ENCODE data around the gene GH1.
"Not testable (repeated sequence)": the region's sequence is repeated elsewhere in the genome, so short reads cannot be mapped to it uniquely, and the experiment has no call there.

Gene GH1

DNA sequence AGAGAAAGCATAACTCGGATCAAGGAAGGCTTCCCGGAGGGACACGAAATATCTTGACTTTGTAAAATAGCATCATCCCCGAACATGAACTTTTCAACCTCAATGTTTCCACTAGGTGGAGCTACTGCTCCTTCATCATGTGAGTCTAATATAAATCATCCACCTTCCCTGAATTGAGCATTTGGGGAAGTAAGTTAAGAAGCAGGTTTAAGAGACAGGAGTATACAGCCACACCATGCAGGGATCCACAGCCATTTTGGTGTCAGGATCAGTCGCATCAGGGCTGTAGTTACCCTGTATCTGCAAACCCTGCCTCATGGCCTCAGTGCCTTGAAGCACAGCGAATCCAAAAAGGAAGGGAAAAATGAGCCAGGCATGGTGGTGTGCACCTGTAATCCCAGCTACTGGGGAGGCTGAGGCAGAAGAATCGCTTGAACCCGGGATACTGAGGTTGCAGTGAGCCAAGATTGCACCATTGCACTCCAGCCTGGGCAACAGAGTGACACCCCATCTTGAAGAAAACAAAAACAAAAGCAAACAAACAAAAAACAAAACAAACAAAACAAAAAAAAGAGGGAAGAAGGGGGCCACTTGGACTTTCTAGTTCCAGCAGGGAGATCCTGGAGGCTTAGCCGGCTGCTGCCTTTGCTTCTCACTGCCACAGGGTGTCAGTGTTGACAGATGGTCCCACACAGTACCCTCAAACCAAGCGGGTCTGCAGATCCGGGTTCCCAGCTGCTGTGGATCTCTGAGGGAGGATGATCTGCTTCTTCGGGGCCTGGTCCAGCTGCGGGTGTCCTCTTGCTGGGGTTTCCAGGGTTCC, 29.4 kb downstream of the GH1 start:
- DNase-seq = peak; percentile 52
- H3K9ac ChIP-seq (ENCODE audit: low read depth, low read length); H3K9me3 ChIP-seq (ENCODE audit: insufficient read depth, low read length, severe bottlenecking); H3K27me3 ChIP-seq (ENCODE audit: insufficient read depth, low read length, poor library complexity); H3K36me3 ChIP-seq (ENCODE audit: insufficient read depth, low read length); H3K4me2 ChIP-seq (ENCODE audit: insufficient read depth, low read length); H2AFZ ChIP-seq (ENCODE audit: low read depth, low read length); H3K4me1 ChIP-seq (ENCODE audit: insufficient read depth, low read length); H3K27ac ChIP-seq (ENCODE audit: low read length); H3K79me2 ChIP-seq (ENCODE audit: insufficient read depth, low read length); H4K20me1 ChIP-seq (ENCODE audit: insufficient read depth, low read length); H3K4me3 ChIP-seq (ENCODE audit: low read depth in 1 of 2, low read length in 2 of 2): not testable (repeated sequence)
- TF ChIP-seq CTCF (IDR thresholded peaks at IDR 0.05; ENCODE audit: borderline replicate concordance, extremely low read depth, low read length, poor library complexity, severe bottlenecking) = peak; percentile 61
- ATAC-seq (ENCODE audit: insufficient read depth, low read depth) = peak; percentile 95

DNA sequence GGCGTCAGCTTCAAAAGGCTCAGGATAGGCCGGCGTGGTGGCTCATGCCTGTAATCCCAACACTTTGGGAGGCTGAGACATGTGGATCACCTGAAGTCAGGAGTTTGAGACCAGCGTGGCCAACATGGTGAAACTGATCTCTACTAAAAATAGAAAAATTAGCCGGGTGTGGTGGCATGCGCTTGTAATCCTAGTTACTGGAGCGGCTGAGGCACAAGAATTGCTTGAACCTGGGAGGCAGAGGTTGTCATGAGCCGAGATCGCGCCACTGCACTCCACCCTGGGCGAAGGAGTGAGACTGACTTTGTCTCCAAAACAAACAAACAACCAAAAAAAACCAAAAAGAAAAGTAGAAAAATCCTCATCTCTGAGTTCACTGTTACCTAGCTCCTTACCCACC, 33.5 kb downstream of the GH1 start:
- H3K9ac ChIP-seq (ENCODE audit: low read depth, low read length); H3K9me3 ChIP-seq (ENCODE audit: insufficient read depth, low read length, severe bottlenecking); DNase-seq; H3K4me3 ChIP-seq (ENCODE audit: low read depth in 1 of 2, low read length in 2 of 2); H3K4me2 ChIP-seq (ENCODE audit: insufficient read depth, low read length); H2AFZ ChIP-seq (ENCODE audit: low read depth, low read length); H3K4me1 ChIP-seq (ENCODE audit: insufficient read depth, low read length); H4K20me1 ChIP-seq (ENCODE audit: insufficient read depth, low read length); H3K79me2 ChIP-seq (ENCODE audit: insufficient read depth, low read length); ATAC-seq (ENCODE audit: insufficient read depth, low read depth); H3K36me3 ChIP-seq (ENCODE audit: insufficient read depth, low read length); H3K27me3 ChIP-seq (ENCODE audit: insufficient read depth, low read length, poor library complexity); H3K27ac ChIP-seq (ENCODE audit: low read length): not testable (repeated sequence)

GRCh38 chr17:63882626-63883126, 36.0 kb downstream of the GH1 start:
- not testable (repeated sequence) for H3K27me3 ChIP-seq (ENCODE audit: insufficient read depth, low read length, poor library complexity); H3K9me3 ChIP-seq (ENCODE audit: insufficient read depth, low read length, severe bottlenecking); H3K9ac ChIP-seq (ENCODE audit: low read depth, low read length); H3K4me1 ChIP-seq (ENCODE audit: insufficient read depth, low read length); H2AFZ ChIP-seq (ENCODE audit: low read depth, low read length); H3K79me2 ChIP-seq (ENCODE audit: insufficient read depth, low read length); H3K36me3 ChIP-seq (ENCODE audit: insufficient read depth, low read length); H3K27ac ChIP-seq (ENCODE audit: low read length); H3K4me2 ChIP-seq (ENCODE audit: insufficient read depth, low read length); H4K20me1 ChIP-seq (ENCODE audit: insufficient read depth, low read length); H3K4me3 ChIP-seq (ENCODE audit: low read depth in 1 of 2, low read length in 2 of 2); DNase-seq; ATAC-seq (ENCODE audit: insufficient read depth, low read depth)

DNA sequence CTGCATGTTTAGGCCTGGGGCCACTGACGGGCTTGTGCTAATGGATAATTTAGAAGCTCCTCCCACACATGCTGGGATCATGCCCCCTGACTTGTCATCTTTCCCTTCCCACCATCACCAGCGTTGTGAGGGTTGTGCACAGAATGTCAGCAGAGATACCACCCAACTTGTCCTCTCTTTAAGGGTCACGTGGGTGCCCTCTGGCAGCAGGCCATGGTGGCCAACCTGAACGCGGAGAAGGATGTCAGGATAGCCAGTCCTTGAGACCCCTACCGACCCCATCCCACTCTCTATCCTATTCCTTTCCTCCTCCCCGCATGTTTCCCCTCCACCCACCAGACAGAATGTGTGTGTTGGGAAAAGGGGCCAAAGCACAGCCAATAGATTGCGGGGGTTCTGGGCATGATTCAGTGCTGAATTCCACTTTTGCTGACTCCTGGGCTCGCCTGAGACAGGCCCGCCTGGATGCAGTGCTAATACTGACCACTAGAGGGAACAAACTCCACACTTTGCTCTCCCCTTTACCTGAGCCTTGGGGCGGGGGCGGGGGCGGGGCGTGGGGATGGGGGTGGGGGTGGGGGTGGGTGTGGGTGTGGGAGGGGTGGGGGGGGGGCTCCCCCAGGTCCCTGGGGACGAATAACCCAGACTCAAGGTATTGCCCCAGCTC, 36.6 kb downstream of the GH1 start, which contains the start of gene GH2:
Gene GH2 (minus strand): TSS at position 10 of the 667 bp plus-strand sequence. CDS start 143 bp downstream, outside the sequence.
- no peak within 1 kb of the TSS for H3K27ac ChIP-seq (ENCODE audit: low read length)
- peak; percentile 77 for TF ChIP-seq CTCF (IDR thresholded peaks at IDR 0.05; ENCODE audit: borderline replicate concordance, extremely low read depth, low read length, poor library complexity, severe bottlenecking)
- no peak for TF ChIP-seq EZH2 (IDR thresholded peaks at IDR 0.05; ENCODE audit: borderline replicate concordance, low read depth, low read length, severe bottlenecking)
- DNase-seq = peak; percentile 66
- H3K9me3 ChIP-seq (ENCODE audit: insufficient read depth, low read length, severe bottlenecking) = no peaks in the 10 kb centered on the region
- H3K4me3 ChIP-seq (ENCODE audit: low read depth in 1 of 2, low read length in 2 of 2) = no peak within 1 kb of the TSS
- H3K4me2 ChIP-seq (ENCODE audit: insufficient read depth, low read length) = no peak within 1 kb of the TSS
- ATAC-seq (ENCODE audit: insufficient read depth, low read depth) = peak; percentile 95
- H3K9ac ChIP-seq (ENCODE audit: low read depth, low read length) = no peak within 1 kb of the TSS
- no peaks in the 10 kb centered on the region for H3K79me2 ChIP-seq (ENCODE audit: insufficient read depth, low read length)
- H3K27me3 ChIP-seq (ENCODE audit: insufficient read depth, low read length, poor library complexity) = no peaks in the 10 kb centered on the region
- no peak within 1 kb of the TSS for H2AFZ ChIP-seq (ENCODE audit: low read depth, low read length)
- H4K20me1 ChIP-seq (ENCODE audit: insufficient read depth, low read length) = no peaks in the 10 kb centered on the region
- no peaks in the 10 kb centered on the region for H3K4me1 ChIP-seq (ENCODE audit: insufficient read depth, low read length)
- H3K36me3 ChIP-seq (ENCODE audit: insufficient read depth, low read length) = no peaks in the 10 kb centered on the region

DNA sequence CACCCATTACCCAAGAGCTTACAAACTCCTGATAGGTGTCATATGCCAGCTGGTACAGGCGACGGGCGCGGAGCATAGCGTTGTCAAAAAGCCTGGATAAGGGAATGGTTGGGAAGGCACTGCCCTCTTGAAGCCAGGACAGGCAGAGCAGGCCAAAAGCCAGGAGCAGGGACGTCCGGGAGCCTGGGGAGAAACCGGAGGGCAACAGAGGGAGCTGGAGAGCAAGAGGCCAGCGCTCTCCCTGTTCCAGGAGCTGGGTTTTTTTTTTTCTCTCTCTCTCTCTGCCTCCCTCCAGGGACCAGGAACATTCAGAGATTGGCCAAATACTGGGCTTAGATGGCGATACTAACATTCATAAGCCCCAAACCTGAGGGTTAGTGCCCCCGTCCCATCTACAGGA, 37.3 kb downstream of the GH1 start:
- not testable (repeated sequence) for DNase-seq; H3K9me3 ChIP-seq (ENCODE audit: insufficient read depth, low read length, severe bottlenecking); ATAC-seq (ENCODE audit: insufficient read depth, low read depth); H3K36me3 ChIP-seq (ENCODE audit: insufficient read depth, low read length); H2AFZ ChIP-seq (ENCODE audit: low read depth, low read length); H3K4me2 ChIP-seq (ENCODE audit: insufficient read depth, low read length); H3K27ac ChIP-seq (ENCODE audit: low read length); H4K20me1 ChIP-seq (ENCODE audit: insufficient read depth, low read length); H3K79me2 ChIP-seq (ENCODE audit: insufficient read depth, low read length); H3K27me3 ChIP-seq (ENCODE audit: insufficient read depth, low read length, poor library complexity); H3K4me1 ChIP-seq (ENCODE audit: insufficient read depth, low read length); H3K4me3 ChIP-seq (ENCODE audit: low read depth in 1 of 2, low read length in 2 of 2); H3K9ac ChIP-seq (ENCODE audit: low read depth, low read length)
